K562 (cell line): Measurements from ENCODE around the gene KCP. TPM values are rescaled to one million over a fixed set of nuclear protein-coding genes. Genes with fewer than 3 reads are reported as not detected.

Source experiments
- CXXC5 ChIP-seq: fragments of 250-450 bp; sonication (Bioruptor Pico); IDR thresholded peaks from 2 replicates; pipeline ENCODE4 v1.8.0; 2022; ENCODE audit warnings: inconsistent platforms, mild to moderate bottlenecking, moderate library complexity
- ETV5 ChIP-seq: sonication (generic); formaldehyde crosslinking; IDR thresholded peaks from 2 replicates; pipeline ENCODE4 v1.4.0; 2020; ENCODE audit warnings: low read depth, mild to moderate bottlenecking, missing genetic modification reagents
- GABPB1 ChIP-seq: sonication (generic); formaldehyde crosslinking; IDR thresholded peaks from 2 replicates; pipeline ENCODE4 v1.8.0; 2022; ENCODE audit warnings: mild to moderate bottlenecking, missing genetic modification reagents
- NCOA6 ChIP-seq: fragments of 450-650 bp; IDR thresholded peaks from 2 replicates; pipeline ENCODE4 v1.6.1; 2017; ENCODE audit warnings: mild to moderate bottlenecking
- NR2C1 ChIP-seq, 2 experiments: fragments of 450-650 bp; IDR thresholded peaks; 2 replicates each; pipeline ENCODE4 v1.6.1; 2017; ENCODE audit warnings: mild to moderate bottlenecking in 2 of 2, antibody characterized with exemption in 1 of 2, inconsistent platforms in 1 of 2, missing compliant biosample characterization in 1 of 2, missing genetic modification characterization in 1 of 2
- PHTF2 ChIP-seq: fragments of 250-450 bp; sonication (Bioruptor Pico); IDR thresholded peaks from 2 replicates; pipeline ENCODE4 v1.5.0; 2021; ENCODE audit warnings: mild to moderate bottlenecking
- RAD21 ChIP-seq, 2 experiments: fragments of 250-450 bp in 1 of 2; fragments of 450-650 bp in 1 of 2; sonication (Bioruptor Pico) in 1 of 2; formaldehyde crosslinking in 1 of 2; IDR thresholded peaks in 1 of 2; conservative IDR thresholded peaks in 1 of 2; 2 replicates each; pipeline versions ENCODE4 v1.4.0 to v1.8.0; 2020 to 2022; ENCODE audit warnings: mild to moderate bottlenecking in 2 of 2, moderate library complexity in 1 of 2
- SIN3A ChIP-seq, 2 experiments: fragments of 150-350 bp in 1 of 2; IDR thresholded peaks; 2 replicates each; pipeline ENCODE4 v1.6.1; 2011 to 2016; ENCODE audit warnings: borderline replicate concordance in 2 of 2, low read depth in 2 of 2, low read length in 2 of 2, mild to moderate bottlenecking in 2 of 2, moderate library complexity in 2 of 2; ENCODE audit not compliant: control insufficient read depth in 1 of 2
- TAF15 ChIP-seq: fragments of 200-400 bp; formaldehyde crosslinking; IDR thresholded peaks from 2 replicates; pipeline ENCODE4 v1.6.1; 2017; ENCODE audit warnings: mild to moderate bottlenecking, low read depth, low read length, moderate library complexity
- ZFP1 ChIP-seq: fragments of 450-650 bp; formaldehyde crosslinking; IDR thresholded peaks from 2 replicates; pipeline ENCODE4 v1.4.0; 2020; ENCODE audit warnings: mild to moderate bottlenecking, mixed read lengths
- polyA plus RNA-seq, 8 experiments: library from polyadenylated mRNA; depleted of rRNA in 4 of 8; stranded (reverse) in 5 of 8; unstranded in 3 of 8; fragments of >200 nt; fragmentation: Nextera tagmentation in 2 of 8; fragmentation: Illumina TruSeq in 1 of 8; extraction: Ambion mirVana in 2 of 8; extraction: Trizol in 1 of 8; gene quantifications; 2 replicates each; pipeline versions ENCODE4 v1.2.1 to v1.2.3, GENCODE V29; 2011 to 2014; ENCODE audit warnings: inconsistent platforms in 1 of 8, missing spikeins in 1 of 8
- total RNA-seq, 7 experiments: library from RNA; depleted of rRNA in 6 of 7; stranded (reverse); fragments of >200 nt in 6 of 7; fragmentation: Illumina TruSeq in 2 of 7; extraction: Trizol in 2 of 7; gene quantifications; 2 replicates each; pipeline versions ENCODE4 v1.2.1 to v1.2.3, GENCODE V29; 2011 to 2021; ENCODE audit warnings: low replicate concordance in 1 of 7
- TF ChIP-seq, protein P1 (sequence below): sonication (generic); formaldehyde crosslinking; IDR thresholded peaks from 2 replicates; pipeline ENCODE4 v1.5.0; 2020; ENCODE audit warnings: missing genetic modification reagents
- TF ChIP-seq, protein P2 (sequence below): fragments of 450-650 bp; IDR thresholded peaks from 2 replicates; pipeline ENCODE4 v1.6.1; 2017; ENCODE audit warnings: mild to moderate bottlenecking, moderate library complexity
- TF ChIP-seq, protein P3 (sequence below): IDR thresholded peaks from 2 replicates; pipeline ENCODE4 v1.6.1; 2016; ENCODE audit warnings: missing genetic modification characterization, missing compliant biosample characterization
- TF ChIP-seq, protein P4 (sequence below): sonication (generic); formaldehyde crosslinking; IDR thresholded peaks from 2 replicates; pipeline ENCODE4 v1.8.0; 2023; ENCODE audit warnings: missing genetic modification reagents, mild to moderate bottlenecking, borderline replicate concordance

Gene KCP
- total and polyA plus RNA-seq, 9 of the 15 experiments (the other 6 are each of a cell fraction or from before 2014, with no cell fraction given) = 0.06 to 0.17 (median 0.12) TPM; not detected in 3

- TF ChIP-seq, protein P1, sequence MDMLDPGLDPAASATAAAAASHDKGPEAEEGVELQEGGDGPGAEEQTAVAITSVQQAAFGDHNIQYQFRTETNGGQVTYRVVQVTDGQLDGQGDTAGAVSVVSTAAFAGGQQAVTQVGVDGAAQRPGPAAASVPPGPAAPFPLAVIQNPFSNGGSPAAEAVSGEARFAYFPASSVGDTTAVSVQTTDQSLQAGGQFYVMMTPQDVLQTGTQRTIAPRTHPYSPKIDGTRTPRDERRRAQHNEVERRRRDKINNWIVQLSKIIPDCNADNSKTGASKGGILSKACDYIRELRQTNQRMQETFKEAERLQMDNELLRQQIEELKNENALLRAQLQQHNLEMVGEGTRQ (CRISPR knock-in tag) = no peak
- no peak for TF ChIP-seq ZFP1 (CRISPR knock-in tag)
- no peak for TF ChIP-seq TAF15
- TF ChIP-seq SIN3A (IDR thresholded peaks at IDR 0.05; ENCODE audit: borderline replicate concordance in 2 of 2, control insufficient read depth in 1 of 2, low read depth in 2 of 2, low read length in 2 of 2) = no peak; a peak in 1 of 4 replicates
- no peak for TF ChIP-seq CXXC5
- TF ChIP-seq, protein P2, sequence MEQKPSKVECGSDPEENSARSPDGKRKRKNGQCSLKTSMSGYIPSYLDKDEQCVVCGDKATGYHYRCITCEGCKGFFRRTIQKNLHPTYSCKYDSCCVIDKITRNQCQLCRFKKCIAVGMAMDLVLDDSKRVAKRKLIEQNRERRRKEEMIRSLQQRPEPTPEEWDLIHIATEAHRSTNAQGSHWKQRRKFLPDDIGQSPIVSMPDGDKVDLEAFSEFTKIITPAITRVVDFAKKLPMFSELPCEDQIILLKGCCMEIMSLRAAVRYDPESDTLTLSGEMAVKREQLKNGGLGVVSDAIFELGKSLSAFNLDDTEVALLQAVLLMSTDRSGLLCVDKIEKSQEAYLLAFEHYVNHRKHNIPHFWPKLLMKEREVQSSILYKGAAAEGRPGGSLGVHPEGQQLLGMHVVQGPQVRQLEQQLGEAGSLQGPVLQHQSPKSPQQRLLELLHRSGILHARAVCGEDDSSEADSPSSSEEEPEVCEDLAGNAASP = no peak
- TF ChIP-seq NR2C1 (IDR thresholded peaks at IDR 0.05) = no peak
- TF ChIP-seq NR2C1 (tag; IDR thresholded peaks at IDR 0.05) = no peak
- TF ChIP-seq, protein P3, sequence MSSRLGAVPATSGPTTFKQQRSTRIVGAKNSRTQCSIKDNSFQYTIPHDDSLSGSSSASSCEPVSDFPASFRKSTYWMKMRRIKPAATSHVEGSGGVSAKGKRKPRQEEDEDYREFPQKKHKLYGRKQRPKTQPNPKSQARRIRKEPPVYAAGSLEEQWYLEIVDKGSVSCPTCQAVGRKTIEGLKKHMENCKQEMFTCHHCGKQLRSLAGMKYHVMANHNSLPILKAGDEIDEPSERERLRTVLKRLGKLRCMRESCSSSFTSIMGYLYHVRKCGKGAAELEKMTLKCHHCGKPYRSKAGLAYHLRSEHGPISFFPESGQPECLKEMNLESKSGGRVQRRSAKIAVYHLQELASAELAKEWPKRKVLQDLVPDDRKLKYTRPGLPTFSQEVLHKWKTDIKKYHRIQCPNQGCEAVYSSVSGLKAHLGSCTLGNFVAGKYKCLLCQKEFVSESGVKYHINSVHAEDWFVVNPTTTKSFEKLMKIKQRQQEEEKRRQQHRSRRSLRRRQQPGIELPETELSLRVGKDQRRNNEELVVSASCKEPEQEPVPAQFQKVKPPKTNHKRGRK = no peak
- TF ChIP-seq ETV5 (CRISPR knock-in tag) = no peak
- TF ChIP-seq, protein P4, sequence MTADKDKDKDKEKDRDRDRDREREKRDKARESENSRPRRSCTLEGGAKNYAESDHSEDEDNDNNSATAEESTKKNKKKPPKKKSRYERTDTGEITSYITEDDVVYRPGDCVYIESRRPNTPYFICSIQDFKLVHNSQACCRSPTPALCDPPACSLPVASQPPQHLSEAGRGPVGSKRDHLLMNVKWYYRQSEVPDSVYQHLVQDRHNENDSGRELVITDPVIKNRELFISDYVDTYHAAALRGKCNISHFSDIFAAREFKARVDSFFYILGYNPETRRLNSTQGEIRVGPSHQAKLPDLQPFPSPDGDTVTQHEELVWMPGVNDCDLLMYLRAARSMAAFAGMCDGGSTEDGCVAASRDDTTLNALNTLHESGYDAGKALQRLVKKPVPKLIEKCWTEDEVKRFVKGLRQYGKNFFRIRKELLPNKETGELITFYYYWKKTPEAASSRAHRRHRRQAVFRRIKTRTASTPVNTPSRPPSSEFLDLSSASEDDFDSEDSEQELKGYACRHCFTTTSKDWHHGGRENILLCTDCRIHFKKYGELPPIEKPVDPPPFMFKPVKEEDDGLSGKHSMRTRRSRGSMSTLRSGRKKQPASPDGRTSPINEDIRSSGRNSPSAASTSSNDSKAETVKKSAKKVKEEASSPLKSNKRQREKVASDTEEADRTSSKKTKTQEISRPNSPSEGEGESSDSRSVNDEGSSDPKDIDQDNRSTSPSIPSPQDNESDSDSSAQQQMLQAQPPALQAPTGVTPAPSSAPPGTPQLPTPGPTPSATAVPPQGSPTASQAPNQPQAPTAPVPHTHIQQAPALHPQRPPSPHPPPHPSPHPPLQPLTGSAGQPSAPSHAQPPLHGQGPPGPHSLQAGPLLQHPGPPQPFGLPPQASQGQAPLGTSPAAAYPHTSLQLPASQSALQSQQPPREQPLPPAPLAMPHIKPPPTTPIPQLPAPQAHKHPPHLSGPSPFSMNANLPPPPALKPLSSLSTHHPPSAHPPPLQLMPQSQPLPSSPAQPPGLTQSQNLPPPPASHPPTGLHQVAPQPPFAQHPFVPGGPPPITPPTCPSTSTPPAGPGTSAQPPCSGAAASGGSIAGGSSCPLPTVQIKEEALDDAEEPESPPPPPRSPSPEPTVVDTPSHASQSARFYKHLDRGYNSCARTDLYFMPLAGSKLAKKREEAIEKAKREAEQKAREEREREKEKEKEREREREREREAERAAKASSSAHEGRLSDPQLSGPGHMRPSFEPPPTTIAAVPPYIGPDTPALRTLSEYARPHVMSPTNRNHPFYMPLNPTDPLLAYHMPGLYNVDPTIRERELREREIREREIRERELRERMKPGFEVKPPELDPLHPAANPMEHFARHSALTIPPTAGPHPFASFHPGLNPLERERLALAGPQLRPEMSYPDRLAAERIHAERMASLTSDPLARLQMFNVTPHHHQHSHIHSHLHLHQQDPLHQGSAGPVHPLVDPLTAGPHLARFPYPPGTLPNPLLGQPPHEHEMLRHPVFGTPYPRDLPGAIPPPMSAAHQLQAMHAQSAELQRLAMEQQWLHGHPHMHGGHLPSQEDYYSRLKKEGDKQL (CRISPR knock-in tag) = no peak
- TF ChIP-seq RAD21 (CRISPR knock-in tag; conservative IDR thresholded peaks at IDR 0.05 in 1 of 2, IDR thresholded peaks at IDR 0.05 in 1 of 2) = no peak
- no peak for TF ChIP-seq PHTF2 (CRISPR knock-in tag)
- TF ChIP-seq NCOA6 = no peak
- peak; percentile 25; the same call in 1 of the 2 replicates for TF ChIP-seq GABPB1 (CRISPR knock-in tag)
Observed at GRCh38 chr7:128833148-128833945, 77.2 kb downstream of the KCP start (continued).
